Measurements from ENCODE around the gene CRYGA. TPM values are rescaled to one million over a fixed set of nuclear protein-coding genes. Genes with fewer than 3 reads are reported as not detected.

CRYGA gene
- total and polyA plus RNA-seq, 8 donors: not detected

- intact Hi-C loops (cut with DNase I): no loop called here
- DNase-seq (no peak), FAIRE-seq (no peak), ATAC-seq (peak; percentile 50 to 90 (median 82))
- Histone ChIP-seq H3K27ac (no peak overlapping the region), H3K9me3 (no peaks in the 10 kb centered on the region), H3K4me1 (peaks cover 0 to 4% (median 0%) of the 10 kb centered on the region in 3 donors), H3K36me3 (no peaks in the 10 kb centered on the region), H3K27me3 (no peaks in the 10 kb centered on the region), H3K4me3 (no peak overlapping the region)
- WGBS, 2 donors: 60 to 62% methylated on average over 11 of the region's 11 CpGs
- TF ChIP-seq CTCF (IDR thresholded peaks at IDR 0.05): no peak
These were observed 27.3 kb downstream of the CRYGA start for GRCh38 chr2:208135794-208136715.

GRCh38 chr2:208134928-208135586 lies 28.3 kb downstream of the CRYGA start:
- no peaks in the 10 kb centered on the region for H3K27me3 ChIP-seq
- DNase-seq (no peak), FAIRE-seq (no peak), ATAC-seq (no peak)
- TF ChIP-seq CTCF (IDR thresholded peaks at IDR 0.05): no peak
- H3K4me1 ChIP-seq: peaks cover under 1 to 4% (median 2%) of the 10 kb centered on the region in 3 donors
- no peak overlapping the region for H3K27ac ChIP-seq
- intact Hi-C loops (cut with DNase I): no loop called here
- no peaks in the 10 kb centered on the region for H3K9me3 ChIP-seq
- 46 to 55% methylated on average over 7 to 8 of the region's 8 CpGs for WGBS, 2 donors
- H3K4me3 ChIP-seq: no peak overlapping the region
- H3K36me3 ChIP-seq: no peaks in the 10 kb centered on the region

GRCh38 chr2:208130712-208131110 lies 32.7 kb downstream of the CRYGA start:
- Histone ChIP-seq H3K9me3 (no peaks in the 10 kb centered on the region), H3K4me3 (no peak overlapping the region), H3K36me3 (no peaks in the 10 kb centered on the region), H3K27ac (no peak overlapping the region), H3K27me3 (no peaks in the 10 kb centered on the region), H3K4me1 (peaks cover 0 to 6% (median 4%) of the 10 kb centered on the region in 3 donors)
- no peak for TF ChIP-seq CTCF (IDR thresholded peaks at IDR 0.05)
- DNase-seq (no peak), FAIRE-seq (no peak), ATAC-seq (no peak)
- WGBS, 2 donors: 37 to 38% methylated on average over 6 of the region's 6 CpGs
- intact Hi-C loops (cut with DNase I): no loop called here

GRCh38 chr2:208129744-208130711 lies 33.4 kb downstream of the CRYGA start, which contains the start of gene CRYGC:
Gene CRYGC, minus strand, starts transcription at chr2:208129828. Its CDS starts 36 bp downstream, at chr2:208129792.
- Histone ChIP-seq H3K27me3 (no peaks in the 10 kb centered on the region), H3K9me3 (no peaks in the 10 kb centered on the region), H3K4me1 (peaks cover 0 to 6% (median 4%) of the 10 kb centered on the region in 3 donors), H3K27ac (no peak within 1 kb of the TSS), H3K4me3 (no peak within 1 kb of the TSS), H3K36me3 (no peaks in the 10 kb centered on the region)
- 49 to 50% methylated on average over 19 of the region's 19 CpGs for WGBS, 2 donors
- no peak for TF ChIP-seq CTCF (IDR thresholded peaks at IDR 0.05)
- FAIRE-seq (no peak), DNase-seq (no peak), ATAC-seq (peak; percentile 28 to 90 (median 80))
- intact Hi-C loops (cut with DNase I): no loop called here
